ENCODE data around the gene ASPM.

Gene ASPM, protein sequence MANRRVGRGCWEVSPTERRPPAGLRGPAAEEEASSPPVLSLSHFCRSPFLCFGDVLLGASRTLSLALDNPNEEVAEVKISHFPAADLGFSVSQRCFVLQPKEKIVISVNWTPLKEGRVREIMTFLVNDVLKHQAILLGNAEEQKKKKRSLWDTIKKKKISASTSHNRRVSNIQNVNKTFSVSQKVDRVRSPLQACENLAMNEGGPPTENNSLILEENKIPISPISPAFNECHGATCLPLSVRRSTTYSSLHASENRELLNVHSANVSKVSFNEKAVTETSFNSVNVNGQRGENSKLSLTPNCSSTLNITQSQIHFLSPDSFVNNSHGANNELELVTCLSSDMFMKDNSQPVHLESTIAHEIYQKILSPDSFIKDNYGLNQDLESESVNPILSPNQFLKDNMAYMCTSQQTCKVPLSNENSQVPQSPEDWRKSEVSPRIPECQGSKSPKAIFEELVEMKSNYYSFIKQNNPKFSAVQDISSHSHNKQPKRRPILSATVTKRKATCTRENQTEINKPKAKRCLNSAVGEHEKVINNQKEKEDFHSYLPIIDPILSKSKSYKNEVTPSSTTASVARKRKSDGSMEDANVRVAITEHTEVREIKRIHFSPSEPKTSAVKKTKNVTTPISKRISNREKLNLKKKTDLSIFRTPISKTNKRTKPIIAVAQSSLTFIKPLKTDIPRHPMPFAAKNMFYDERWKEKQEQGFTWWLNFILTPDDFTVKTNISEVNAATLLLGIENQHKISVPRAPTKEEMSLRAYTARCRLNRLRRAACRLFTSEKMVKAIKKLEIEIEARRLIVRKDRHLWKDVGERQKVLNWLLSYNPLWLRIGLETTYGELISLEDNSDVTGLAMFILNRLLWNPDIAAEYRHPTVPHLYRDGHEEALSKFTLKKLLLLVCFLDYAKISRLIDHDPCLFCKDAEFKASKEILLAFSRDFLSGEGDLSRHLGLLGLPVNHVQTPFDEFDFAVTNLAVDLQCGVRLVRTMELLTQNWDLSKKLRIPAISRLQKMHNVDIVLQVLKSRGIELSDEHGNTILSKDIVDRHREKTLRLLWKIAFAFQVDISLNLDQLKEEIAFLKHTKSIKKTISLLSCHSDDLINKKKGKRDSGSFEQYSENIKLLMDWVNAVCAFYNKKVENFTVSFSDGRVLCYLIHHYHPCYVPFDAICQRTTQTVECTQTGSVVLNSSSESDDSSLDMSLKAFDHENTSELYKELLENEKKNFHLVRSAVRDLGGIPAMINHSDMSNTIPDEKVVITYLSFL (N-terminal part only)

DNA sequence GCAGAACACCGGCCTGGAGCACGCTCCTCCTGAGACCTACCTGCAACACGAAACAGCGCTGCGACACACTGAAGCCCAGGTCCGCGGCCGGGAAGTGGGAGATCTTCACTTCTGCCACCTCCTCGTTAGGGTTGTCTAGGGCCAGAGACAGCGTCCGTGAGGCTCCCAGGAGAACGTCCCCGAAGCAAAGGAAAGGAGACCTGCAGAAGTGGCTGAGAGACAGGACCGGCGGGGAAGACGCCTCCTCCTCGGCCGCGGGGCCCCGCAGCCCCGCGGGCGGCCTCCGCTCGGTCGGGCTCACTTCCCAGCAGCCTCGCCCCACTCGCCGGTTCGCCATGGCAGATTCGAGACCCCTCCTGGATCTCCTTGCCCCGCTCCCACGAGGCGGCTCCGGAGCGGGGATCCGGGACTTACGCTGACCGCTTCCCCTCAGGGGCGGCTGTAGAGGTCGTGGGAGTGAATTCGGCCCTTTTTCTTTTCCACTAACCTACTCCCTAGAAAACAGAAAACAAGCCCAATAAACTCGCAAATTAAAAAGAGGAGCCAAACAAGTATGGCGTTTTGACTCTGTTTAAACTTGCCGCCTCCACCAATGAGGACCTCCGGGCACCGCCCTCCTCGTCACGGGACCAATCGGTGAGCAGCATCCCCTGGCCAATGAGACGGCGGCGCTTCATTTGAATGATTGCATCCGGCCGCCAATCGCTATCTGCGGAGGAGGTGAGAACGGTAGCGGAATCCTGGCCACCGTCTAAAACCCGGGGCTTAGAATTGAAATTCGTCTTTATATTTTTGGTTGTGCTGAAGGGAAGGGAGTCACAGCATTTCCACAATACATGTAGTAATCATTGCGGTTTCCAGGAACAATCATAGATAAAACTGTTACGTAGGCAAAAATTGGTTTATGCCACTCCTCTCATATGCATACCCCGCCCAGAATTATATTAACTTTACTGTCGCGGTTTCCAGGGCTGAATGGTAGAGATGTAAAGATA is at the start of gene ASPM:
TSS of gene ASPM (minus strand) at position 569 of the 995 bp plus-strand sequence. CDS start at position 337, 232 bp downstream.
- peak; percentile 95 for DNase-seq (ENCODE audit: low spot score)

DNA sequence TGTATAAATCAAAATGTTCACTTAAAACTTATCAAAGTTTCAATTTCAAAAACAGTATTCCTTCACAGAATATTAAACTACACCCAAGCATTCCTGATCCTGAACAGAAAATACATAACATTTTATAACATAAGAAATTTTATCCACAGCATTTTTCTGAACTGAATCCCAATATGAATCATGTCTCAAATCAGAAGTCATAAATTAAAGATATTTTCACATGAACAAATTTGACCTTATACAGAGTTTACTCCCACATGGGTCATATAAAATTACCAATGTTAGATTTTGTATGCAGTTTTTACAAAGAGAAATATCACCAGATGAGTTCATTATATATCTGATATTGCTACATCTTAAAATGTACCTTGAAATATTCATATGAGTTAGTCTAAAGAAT is 48.6 kb upstream of the ASPM start:
- no peak for DNase-seq (ENCODE audit: low spot score)

DNA sequence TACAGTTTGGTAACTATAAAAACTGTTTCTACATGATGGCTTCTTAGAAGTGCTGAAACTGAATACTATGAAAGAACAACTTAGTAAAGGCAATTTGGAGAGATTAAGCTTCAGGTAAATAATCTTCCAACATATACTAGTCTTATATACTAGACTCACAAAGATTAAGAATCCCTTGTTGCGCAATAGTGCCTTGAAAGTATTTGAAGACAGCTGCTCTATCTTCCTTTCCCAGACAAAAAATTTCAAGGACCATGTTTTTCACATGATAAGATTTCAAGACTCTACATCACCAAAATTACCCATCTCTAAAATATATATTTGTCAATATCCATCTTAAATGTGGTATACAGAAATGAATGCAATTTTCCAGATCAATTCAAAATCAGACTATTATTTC is 37.7 kb upstream of the ASPM start:
- no peak for DNase-seq (ENCODE audit: low spot score)

DNA sequence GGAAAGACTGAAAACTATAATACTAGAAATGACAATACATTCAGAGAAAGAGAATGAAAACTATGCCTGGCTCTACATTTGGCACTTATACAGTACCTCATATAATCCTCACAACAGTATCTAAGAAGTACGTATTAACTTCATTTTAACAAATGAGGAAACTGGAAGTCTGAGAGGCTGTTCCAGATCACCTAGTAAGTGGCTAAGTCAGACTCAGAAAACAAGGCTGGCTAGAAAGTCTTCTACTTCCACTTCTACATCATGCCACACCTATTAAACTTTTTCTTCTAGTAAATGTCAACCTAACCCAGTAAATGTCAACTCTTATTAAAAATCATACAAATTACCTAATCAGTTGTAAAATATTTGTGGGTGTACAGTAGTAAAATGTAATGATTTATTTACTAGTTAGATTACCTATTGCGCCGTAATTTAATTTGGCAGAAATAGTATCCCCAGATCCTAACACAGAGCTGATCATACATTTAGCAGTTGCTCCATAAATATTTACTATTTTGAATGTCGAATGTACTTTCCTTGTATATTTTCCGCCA is 36.8 kb upstream of the ASPM start:
- DNase-seq (ENCODE audit: low spot score) = no peak

DNA sequence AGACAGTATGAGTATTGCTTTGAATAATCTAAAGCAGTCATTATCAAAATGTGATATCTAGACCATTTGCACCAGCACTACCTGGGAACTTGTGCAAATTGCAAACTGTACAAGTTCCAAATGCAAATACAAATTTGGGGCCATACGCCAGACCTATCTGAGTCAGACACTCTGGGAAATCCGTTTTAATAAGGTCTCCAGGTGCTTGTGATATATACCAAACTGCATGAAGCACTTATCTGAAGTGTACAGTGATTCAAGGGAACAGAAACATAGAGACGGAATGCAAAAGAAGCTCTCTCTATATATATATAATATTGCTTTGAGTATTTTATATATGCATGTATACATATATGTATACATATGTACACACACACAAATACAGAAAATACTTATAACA is 36.2 kb upstream of the ASPM start:
- no peak for DNase-seq (ENCODE audit: low spot score)

DNA sequence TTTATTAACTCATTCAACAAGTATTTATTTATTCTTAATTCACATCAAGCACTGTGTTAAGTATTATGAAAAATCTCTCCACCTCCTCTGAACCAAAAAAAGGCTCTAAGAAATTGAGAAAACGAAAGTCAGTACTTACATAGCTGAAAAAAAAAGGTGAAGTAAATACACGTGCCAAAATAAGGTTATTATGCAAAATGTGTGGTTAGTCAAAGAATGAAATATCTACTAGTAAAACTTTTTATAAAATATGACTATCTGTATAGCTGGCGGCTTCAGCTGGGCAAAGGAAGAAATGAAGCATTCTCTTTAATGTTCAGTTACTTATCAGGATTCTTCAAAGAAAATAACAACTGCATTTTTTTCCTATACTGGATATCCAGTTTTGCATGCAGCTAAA is 35.5 kb upstream of the ASPM start:
- DNase-seq (ENCODE audit: low spot score) = no peak

DNA sequence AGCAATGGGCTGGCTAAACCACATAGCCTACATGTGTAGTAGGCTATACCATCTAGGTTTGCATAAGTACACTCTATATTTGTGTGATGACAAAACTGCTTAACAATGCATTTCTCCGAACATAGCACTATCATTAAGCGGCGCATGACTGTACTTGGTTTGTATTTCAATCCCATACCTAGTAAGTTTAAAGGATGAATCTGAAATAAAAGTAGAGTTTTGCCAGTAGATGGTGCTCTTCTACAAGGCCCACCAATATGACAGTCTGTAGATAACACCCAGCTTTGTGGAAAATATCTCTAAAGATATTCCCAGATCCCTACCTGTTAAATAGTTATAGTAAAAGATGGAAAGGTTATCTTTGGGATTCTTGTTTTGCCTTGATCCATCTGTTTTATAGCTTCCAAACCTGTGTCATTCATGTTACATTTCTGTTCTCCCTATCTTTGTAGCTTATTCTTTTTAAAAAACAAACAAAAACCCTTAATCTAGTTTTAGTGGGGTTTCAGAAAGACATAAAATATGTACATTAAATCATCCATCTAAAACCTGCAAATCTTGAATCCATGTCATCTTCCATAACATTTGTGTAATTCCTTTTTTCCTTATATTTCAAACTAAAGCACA is 33.9 kb upstream of the ASPM start:
- DNase-seq (ENCODE audit: low spot score) = peak; percentile 88

DNA sequence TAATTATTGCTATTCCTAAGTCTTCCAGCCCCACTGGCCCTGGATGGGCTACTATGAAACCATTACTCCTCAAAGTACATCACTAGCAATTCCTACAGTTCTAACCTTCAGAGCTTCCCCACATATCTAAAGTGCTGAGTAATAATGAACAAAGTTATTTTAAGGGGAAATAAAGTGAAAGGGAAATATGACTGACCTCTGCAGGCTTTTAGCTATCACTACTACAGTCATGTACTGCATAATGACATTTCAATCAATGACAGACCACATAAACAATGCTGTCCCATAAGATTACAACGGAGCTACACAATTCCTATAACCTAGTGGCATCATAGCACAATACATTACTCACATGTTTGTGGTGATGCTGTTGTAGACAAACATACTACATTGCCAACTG is 32.5 kb upstream of the ASPM start:
- DNase-seq (ENCODE audit: low spot score) = peak; percentile 79

DNA sequence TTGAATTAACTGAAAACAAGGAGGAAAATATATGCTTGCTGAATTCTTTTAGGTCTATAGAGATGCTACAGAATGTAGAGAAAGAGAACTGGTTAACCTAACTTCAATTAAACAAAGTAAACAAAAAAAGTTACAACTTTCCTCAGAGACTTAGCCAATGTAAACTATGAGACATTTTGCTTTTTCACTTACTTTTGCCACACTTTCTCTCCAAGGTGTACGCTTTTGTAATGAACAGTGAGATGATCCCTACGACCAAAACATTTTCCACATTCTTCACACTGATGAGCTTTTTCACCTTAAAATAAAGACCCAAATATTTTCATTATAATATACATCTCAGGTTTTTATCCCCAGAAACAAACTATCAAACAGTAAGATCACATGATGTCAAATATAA is 28.3 kb upstream of the ASPM start:
- DNase-seq (ENCODE audit: low spot score) = no peak

DNA sequence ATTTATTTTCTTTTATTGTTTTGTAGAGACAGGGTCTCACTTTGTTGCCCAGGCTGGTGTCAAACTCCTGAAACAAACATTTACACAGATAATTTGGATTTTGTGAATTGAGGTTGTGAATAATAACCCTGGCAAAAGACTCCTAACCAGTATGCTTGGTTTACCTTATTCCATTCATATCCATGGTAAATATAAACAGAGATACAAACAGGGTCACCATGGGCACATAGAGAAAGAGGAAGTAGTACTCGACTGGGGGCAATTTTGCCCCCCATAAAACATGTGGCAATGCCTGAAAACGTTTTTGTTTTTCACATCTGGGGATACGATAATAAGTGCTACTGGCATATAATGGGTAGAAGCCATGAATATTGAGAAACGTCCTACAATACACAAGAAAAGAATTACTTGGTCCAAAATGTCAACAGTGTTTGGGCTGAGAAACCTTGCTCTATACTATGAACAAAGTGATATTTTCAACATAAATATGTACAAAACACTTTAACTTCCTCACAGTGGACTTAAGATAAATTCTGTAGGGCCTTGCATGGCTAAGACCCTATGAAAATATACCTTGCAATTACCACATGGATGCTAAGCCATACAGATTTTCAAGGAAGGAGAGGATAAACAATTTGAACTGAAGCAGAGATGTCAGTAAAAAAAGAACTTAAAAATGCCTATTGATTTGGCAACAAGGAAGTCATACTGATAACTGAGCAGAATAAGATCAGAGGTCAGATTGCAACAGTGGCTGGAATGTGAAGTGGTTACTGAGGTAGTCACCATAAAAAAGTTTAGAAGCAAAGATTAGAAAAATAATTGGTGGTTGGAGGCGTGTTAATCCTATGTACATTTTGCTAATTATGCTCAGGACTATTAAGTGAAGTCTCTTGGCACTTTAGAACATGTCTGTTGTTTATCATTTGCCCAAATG is 27.4 kb upstream of the ASPM start:
- no peak for DNase-seq (ENCODE audit: low spot score)

DNA sequence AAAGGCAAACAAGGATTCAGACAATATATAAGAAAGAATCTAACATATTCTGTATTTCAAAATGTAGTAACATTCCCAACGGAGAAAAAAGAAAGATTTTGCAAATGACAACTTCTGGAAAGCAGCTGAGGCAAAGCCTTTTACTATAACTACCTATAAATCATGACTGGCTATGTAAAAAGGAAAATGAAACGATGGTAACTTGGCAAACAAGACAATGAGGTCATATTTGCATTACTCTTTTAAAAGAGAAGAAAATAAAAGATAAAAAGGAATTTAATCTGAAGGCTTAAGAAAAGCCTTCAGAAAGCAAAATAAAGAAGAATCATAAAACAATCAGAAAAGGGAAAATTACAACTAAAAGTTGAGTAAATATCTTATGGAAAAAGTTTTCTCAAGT is 25.1 kb upstream of the ASPM start:
- DNase-seq (ENCODE audit: low spot score) = no peak

DNA sequence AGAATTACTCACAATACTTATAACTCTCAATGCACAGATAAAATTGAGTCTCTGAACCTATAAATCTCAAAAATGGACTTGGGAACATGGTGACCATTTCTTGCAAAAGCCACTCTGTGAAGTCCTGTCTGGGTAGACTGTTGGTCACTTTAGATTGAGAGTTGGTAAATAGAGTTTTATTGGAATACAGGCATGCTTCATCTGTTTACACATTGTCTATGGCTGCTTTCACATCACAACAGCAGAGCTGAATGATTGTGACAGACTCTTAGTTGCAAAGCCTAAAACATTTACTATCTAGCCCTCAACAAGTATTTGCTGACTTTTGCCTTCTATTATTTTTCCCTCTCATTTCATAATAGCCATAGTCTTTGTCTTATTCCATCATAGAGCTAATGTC is 24.1 kb upstream of the ASPM start:
- no peak for DNase-seq (ENCODE audit: low spot score)

DNA sequence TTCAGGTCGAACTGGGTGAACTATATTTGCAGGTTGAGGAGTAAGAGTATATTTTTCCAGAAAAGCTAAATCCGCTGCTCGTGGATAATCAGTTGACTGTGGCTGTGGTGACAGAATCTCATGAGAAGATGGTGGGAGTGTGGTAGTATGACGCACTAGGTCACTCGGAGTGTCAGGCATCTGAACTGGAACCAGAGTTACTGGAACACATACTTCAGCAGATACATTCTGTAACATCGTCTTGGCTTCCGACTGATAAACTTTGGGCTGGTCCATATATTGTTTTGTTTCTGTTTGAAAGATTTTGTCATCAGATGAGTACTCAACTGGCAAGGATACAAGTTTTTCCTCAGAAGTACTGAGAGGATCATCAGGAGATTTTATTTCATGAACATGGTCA is 13.0 kb upstream of the ASPM start:
- DNase-seq (ENCODE audit: low spot score) = no peak

DNA sequence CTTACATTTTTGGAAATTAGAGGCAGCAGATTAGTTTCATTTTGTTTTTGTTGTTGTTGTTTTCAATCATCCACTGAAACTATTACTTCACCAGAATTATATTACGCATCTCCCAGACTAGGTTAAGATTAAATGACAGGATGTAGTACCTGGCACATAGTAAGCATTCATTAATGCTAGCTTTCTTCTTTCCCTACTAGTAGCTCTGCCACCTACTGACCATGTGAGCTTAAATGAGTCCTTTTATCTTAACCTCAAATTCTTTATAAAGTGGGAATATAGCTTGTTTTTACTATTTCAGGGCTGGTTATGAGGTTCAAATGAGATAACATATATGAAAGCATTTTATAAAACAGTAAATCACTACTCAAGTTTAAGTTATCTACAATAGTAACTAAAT is 10.2 kb upstream of the ASPM start:
- DNase-seq (ENCODE audit: low spot score) = peak; percentile 36

DNA sequence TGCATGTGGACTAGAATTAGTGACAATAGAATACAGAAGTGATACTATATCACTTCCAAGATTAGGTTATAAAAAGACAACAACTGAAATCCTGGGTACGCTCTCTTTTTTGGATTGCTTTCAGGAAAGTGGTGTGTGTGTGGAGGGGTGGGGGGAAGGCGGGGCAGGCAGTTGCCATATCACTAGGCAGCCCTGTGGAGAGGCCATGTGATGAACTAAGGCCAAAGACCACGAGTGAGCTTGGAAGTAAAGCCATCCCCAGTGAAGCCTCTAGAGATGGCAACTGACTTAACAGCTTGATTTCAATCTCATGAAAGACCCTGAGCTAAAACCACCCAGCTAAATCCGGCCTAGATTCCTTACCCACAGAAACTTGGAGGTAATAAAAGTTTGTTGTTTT is 6.2 kb upstream of the ASPM start:
- DNase-seq (ENCODE audit: low spot score) = no peak

DNA sequence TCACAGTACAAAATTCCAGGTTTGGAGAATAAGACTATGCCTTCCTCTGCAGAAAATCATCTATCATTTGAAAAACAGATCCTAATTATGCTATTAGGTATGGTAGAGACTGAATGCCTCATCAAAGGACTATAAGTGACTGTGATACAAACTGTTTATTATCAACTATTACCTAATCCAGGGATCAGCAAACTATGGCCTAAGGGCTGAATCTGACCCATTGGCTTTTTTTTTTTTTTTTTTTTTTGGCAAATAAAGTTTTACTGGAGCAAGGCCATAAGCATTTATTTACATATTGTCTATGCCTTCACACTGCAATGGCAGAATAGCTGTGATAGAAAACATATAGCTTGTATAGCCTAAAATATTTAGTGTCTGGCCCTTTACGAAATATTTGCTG is 4.7 kb upstream of the ASPM start:
- DNase-seq (ENCODE audit: low spot score) = no peak

DNA sequence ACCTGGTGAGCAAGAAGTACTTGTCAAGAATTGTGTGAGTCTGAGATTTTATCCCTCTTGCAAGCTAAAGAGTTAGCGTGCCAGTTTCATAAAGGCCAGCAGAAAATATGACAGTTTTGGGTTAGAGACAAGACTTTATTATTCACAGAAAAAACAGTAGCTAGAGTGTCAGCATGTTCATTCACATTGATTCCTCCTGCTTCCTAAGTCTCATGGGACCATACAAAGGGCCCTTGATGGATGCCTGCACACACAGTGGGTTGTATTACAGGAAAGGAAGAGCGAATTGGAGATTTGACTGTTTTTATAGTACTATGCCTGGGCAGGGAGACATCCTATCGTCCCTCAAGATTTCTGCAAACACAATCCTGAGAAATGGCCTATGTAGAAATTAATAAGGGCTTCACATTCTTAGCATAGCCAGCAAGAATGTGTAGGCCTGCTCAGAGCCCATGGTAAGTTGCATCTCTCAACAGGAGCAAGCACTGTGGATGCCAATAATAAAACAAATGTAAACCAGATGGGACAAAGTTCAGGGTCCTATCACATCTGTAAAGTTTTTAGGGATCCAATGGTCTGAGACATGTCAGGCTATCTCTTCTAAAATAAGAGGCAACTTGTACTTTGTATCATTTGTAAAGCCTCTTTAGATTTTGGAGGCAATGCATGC is 4.0 kb upstream of the ASPM start:
- no peak for DNase-seq (ENCODE audit: low spot score)

DNA sequence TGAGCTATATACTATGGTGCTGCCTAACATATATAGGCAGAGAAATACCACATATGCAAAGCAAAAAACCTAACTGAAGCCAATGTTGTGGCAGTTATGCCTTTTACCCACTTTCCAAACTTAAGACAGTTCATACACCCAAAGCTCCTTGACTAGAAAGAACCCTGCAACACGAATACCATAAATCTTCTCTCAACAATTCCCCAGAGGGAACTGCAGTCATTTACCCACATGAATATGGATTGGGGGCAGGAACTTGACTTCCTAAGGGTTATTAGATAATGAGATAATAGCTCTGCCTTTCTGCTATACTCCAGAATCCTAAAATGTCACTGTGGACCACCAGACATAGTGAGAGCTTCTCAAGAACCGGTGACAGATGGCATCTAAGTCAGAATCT is 2.9 kb upstream of the ASPM start:
- DNase-seq (ENCODE audit: low spot score) = no peak
